Activated T-cell treated with anti-CD3 and anti-CD28 coated beads for 1 hour (primary cell): ENCODE measurements around the gene FIBP.

ENCODE experiments used
- DNase-seq: peaks from one replicate; pipeline ENCODE4 v3.0.0-alpha.2; 2020; ENCODE audit warnings: low read depth

FIBP gene

GRCh38 chr11:65888163-65888814 lies at the start of gene FIBP:
Gene FIBP (minus strand): TSS chr11:65888471. CDS start chr11:65888418, 53 bp downstream.
- peak; percentile 92 for DNase-seq

- DNase-seq: no peak
These were observed 49.5 kb upstream of the FIBP start for GRCh38 chr11:65937766-65938165.

GRCh38 chr11:65934014-65934413 lies 45.7 kb upstream of the FIBP start:
- DNase-seq: no peak

GRCh38 chr11:65932558-65932919 lies 44.3 kb upstream of the FIBP start:
- DNase-seq: no peak

- no peak for DNase-seq
These were observed 43.7 kb upstream of the FIBP start for GRCh38 chr11:65931773-65932557.

GRCh38 chr11:65928667-65929066 lies 40.4 kb upstream of the FIBP start:
- DNase-seq: no peak

GRCh38 chr11:65927904-65928397 lies 39.7 kb upstream of the FIBP start:
- peak; percentile 66 for DNase-seq

- DNase-seq: no peak
These were observed 37.1 kb upstream of the FIBP start for GRCh38 chr11:65925397-65925796.

- no peak for DNase-seq
These were observed 34.3 kb upstream of the FIBP start for GRCh38 chr11:65922565-65922964.

- no peak for DNase-seq
These were observed 33.6 kb upstream of the FIBP start for GRCh38 chr11:65921876-65922275.

- DNase-seq: no peak
These were observed 32.8 kb upstream of the FIBP start for GRCh38 chr11:65921033-65921555.

- DNase-seq: no peak
These were observed 32.1 kb upstream of the FIBP start for GRCh38 chr11:65920372-65920802.

GRCh38 chr11:65919573-65920371 lies 31.5 kb upstream of the FIBP start:
- peak; percentile 51 for DNase-seq

- DNase-seq: peak; percentile 99
These were observed 30.9 kb upstream of the FIBP start, which contains the start of gene DRAP1 for GRCh38 chr11:65919141-65919572. Gene DRAP1 (plus strand): TSS chr11:65919426. CDS start chr11:65919502, 76 bp downstream.

GRCh38 chr11:65918211-65919140 lies 30.2 kb upstream of the FIBP start, which contains the start of gene C11orf68:
Gene C11orf68 (minus strand): TSS chr11:65919062. CDS start chr11:65919031, 31 bp downstream.
- DNase-seq: peak; percentile 29

- DNase-seq: no peak
These were observed 29.4 kb upstream of the FIBP start for GRCh38 chr11:65917434-65918210.

- DNase-seq: no peak
These were observed 28.8 kb upstream of the FIBP start for GRCh38 chr11:65917077-65917433.

GRCh38 chr11:65916391-65916790 lies 28.1 kb upstream of the FIBP start:
- no peak for DNase-seq

- DNase-seq: no peak
These were observed 27.6 kb upstream of the FIBP start for GRCh38 chr11:65915821-65916251.
